Pons (tissue), 1 donor: ENCODE data around the gene TMEM38B.
A peak's percentile ranks its signal among the peaks of the same experiment; 100 is the strongest.
"Not testable (repeated sequence)": the region's sequence is repeated elsewhere in the genome, so short reads cannot be mapped to it uniquely, and the experiment has no call there.

Experiments
- DNase-seq: peaks from one replicate; pipeline ENCODE4 v3.0.0-alpha.2; 2016; ENCODE audit warnings: low spot score

The TMEM38B gene

DNA sequence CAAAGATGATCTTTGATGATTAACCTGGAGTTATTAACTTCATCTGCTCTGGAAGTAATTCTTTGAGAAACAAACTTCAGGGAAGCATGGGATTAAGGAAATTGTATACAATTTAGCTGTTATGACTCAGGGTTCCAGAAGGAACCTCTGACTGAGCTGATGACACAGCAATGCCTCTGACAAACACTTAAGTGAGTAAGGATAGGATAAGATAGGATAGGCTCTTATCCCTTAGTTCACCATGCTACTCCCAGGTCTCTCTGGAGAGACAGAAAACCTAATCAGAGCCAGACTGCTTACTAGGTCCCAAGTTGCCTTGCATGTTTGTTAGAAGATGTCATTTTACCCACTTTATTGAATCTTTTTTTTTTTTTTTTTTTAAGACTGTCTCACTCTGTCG lies 12.6 kb upstream of the TMEM38B start:
- DNase-seq, result no peak

DNA sequence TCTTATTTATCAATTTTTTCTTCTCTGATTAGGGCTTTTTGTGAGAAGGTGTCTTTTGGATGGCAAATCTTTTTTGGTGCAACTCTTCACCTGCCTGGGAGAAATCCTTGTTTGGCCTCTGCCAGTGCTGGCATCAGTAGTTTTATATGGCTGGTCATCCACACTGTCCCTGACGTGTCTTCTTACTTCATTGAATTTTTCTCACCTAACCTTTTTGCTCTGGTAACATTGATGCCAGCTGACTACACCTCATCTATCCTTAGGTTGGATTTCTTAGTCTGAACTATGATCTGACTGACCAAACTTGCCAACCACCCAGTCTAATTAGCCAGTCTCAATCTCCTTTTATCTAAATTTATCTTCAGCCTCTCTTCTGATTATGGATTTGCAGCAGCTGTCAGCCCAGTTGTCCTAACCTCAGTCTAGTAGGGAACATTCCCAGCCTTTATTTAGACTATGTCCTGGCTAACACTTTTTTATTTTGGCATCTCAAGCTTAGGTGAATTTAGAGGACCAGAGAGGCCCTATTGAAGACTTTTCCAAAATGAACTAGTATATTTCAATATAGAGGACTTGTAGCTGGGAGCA lies 10.6 kb upstream of the TMEM38B start:
- no peak for DNase-seq

DNA sequence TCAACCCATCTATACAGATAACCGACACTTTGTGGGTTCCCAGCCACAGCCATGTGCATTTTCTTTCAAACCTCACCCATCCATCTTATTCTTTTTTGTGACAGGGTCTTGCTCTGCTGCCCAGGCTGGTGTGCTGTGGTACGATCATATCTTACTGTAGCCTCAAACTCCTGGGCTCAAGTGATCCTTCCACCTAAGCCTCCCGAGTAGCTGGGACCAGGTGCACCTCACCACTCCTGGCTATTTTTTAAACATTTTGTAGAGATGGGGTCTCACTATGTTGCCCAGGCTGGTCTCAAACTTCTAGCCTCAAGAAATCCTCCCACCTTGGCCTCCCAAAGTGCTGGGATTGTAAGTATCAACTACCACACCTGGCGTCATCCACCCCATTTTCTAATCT lies 7.4 kb upstream of the TMEM38B start:
- DNase-seq, result no peak

DNA sequence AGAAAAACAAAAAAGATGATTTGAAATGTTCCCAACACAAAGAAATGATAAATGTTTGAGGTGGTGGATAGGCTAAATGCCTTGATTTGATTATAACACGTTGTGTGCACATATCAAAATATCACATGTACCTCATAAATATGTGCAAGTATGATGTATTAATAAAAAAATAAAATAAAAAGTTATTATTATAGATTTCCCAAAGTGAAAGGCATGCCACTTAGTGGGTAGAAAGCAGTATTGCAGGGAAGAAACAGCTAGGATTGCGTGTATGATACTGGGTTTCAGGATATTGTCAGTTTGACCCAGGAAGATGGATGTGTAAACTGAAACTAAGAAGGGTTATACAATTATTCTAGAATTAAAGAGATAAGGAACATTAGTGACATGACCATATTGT lies 3.6 kb upstream of the TMEM38B start:
- DNase-seq, result no peak

DNA sequence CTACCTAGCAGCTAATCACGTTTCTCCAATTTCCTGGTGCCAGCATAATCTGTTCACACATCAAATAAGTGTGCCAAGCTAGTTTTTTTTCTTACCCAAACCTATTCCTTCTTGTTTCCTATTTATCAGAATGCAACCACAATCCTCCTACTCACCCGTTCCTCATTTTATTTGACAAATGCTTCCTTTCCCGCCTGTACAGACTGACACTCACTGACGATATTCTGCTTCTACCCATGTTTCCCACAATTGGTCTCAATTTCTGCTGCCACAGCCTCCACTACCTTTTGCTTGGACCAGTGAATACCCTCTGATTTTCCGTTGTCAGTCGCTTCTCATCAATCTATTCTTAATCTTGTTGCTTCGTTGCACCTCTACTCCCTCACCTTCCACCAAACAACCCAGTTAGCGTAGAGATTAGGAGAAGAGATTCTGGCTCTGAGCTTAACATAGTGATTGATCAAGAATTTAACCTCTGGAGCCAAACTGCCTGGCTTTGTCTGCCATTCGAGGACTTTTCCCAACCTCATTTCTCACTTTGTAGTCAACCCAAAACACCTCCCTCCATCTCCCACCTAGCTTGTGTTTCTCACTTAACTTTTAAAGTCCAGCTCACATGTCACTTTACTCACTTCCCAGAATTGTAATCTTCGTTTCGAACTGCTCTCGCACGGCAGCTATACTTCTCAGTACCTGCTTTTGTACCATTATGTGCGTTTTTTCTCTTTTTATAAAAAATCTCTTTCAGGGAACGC lies 729 bp upstream of the TMEM38B start:
- DNase-seq, result peak; percentile 31

DNA sequence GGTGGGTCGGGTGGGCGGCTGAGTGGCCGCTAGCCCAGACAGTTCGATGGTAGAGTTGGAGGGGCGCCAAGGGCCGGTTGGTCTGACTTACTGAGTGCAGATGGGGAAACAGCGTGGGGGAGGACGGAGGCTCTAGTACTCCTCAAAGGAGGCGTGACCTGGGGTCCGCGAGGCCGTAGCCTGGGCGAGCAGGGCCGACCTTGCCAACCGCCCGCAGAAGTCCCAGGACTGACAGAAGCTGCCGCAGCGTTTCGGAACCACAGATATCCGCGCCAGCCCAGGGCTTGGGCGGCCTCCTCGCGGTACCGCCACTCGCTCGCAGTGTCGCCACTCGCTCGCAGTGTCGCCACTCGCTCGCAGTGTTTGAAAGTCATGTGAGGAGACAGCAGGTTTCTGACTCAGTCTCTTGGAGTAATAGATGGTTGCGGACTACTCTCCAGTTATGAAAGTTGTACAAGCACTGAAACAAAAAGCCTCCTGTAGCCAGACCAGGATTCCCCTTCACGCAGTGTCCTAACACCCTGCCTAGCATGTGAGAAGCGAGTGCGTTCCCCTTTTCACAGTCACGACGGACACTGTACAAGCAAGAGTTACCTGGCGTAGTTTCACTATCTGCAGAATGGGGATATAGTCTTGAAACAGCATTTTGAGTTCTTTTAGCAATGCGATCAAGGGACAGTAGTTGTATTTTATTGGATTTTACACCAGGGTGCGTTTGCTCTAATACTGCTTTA lies 674 bp downstream of the TMEM38B start:
- DNase-seq, result peak; percentile 64

DNA sequence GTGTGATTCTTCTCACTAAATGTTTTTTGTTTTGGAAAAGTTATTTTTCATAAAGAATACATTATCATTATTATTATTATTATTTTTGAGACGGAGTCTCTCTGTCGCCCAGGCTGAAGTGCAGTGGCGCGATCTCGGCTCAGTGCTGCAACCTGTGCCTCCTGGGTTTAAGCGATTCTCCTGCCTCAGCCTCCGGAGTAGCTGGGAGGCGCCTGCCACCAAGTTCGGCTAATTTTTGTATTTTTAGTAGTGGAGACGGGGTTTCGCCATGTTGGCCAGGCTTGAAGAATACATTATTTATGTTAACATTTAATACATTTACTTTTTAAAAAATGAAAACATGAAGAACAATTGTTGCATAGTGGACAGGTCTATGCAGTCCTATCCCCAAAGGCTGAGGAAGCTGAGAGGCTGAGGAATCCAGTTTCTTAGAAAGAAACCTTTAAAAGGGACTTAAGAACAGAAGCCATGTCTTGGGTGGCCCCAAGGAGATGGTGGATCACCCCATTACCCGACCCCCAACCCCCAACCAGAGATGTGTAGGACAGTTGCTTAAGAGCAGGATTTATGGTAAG lies 2.0 kb downstream of the TMEM38B start:
- DNase-seq, result no peak

DNA sequence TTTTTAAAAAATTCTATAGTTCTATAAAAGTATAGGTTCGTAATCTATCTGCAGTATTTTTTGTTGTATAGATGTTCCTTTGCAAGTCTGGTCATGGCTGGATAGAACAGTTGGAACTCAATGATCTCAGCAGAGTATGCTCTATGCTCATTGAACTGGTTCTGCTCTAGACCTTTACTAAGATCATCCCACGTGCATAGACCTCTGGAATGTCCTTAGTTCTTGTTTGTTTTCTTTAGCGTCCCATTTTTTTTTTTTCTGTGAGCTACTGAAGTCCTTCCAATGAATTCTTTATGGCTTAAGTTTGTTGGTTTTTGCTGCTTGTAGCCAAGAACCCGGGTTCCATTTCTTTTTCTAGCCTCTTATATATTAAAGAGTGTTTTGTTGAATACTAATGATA lies 3.5 kb downstream of the TMEM38B start:
- DNase-seq, result no peak

DNA sequence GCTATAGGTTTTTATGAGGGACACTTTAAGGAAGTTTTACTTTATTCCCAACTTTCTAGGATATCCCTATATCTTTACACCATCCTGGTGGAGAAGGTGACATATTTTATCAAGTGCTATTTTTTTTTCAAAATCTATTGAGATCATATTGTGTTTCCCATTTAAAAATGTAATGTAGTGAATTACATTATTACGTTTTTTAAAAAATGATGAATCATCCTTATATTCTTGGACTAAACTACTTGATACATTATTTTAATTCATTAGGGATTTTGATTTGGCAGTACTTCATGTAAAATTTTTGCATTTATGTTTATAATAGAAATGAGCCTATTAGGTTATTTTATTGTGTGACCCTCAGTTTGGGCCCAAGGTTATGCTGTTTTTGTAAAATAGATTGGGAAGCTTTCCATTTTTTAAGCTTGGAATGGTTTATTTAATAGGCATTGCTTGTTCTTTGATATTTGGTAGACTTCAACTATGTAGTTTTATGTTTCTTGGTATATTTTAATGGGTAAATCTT lies 4.1 kb downstream of the TMEM38B start:
- DNase-seq, result no peak

DNA sequence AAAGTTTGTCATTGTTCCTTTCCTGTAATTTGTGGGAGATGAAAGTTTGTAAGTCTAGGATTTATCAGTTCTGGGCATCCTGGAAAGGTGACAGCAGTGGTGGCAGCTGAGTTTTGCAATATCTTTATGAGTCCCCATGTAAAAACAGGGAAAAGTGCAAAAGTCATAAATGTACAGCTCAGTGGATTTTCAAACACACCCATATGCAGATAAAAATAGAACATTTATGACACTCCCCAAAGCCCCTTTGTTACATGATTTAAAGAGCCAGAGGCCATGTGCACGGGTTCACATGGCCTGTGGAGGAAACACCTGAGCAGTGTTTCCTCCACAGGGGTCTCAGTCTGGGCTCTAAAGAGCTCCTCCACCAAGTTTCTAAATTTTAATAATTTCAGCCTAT lies 6.3 kb downstream of the TMEM38B start:
- no peak for DNase-seq

DNA sequence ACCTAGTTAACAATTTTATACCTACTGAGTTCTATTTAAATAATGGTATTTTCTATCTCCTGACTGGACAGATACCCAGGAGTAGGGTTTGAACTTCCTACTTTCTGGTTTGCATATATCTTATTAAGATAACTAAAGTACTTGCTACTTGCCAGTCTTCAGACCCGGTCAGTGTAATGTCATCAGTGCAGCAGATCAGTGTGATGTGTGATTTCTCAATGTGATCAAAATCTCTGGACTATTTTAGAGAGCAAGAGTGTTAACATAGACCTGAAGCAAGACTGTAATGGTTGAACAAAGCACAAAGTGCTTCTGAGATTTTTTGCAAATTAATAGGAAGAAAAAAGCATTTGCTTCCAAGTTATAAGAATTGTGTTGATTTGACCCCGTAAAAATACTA lies 6.8 kb downstream of the TMEM38B start:
- no peak for DNase-seq

DNA sequence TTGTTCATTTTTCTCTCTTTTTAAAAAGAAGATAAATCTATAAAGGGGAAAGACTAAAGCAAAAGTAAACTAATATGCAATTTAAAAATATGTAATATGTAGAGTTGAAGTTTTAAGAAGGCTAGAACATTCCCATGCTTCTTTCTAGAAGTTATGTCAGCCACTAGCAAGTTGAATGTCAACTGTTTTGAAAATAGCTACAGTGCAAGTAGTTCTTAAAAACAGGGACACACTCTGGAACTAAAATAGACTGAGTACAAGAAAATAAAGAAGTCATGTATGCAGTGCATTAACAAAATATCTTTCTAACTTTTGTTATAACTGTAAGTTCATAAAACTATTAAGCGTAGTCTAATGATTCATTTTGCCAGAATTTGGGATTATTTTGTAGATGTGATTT lies 7.9 kb downstream of the TMEM38B start:
- no peak for DNase-seq

DNA sequence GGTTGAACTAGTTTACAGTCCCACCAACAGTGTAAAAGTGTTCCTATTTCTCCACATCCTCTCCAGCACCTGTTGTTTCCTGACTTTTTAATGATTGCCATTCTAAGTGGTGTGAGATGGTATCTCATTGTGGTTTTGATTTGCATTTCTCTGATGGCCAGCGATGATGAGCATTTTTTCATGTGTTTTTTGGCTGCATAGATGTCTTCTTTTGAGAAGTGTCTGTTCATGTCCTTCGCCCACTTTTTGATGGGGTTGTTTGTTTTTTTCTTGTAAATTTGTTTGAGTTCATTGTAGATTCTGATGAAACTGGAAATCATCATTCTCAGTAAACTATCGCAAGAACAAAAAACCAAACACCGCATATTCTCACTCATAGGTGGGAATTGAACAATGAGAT lies 9.3 kb downstream of the TMEM38B start:
- DNase-seq, result not testable (repeated sequence)

DNA sequence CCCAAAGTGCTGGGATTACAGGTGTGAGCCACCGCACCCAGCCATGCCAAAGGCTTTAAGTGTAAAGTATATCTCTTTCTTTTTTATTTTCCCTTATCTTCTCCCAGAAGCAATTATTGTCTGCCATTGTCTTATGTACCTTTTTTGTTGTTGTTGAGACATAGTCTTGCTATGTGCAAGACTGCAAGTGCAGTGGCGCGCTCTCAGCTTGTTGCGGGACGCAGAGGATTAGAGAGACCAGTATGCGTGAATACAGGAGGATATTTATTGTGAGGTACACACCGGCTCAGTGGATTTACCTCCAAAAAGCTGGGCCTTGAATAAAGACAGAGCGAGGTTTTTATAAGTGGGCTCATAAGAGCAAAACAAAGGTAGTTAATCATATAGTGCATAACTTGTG lies 11.8 kb downstream of the TMEM38B start:
- DNase-seq, result no peak

DNA sequence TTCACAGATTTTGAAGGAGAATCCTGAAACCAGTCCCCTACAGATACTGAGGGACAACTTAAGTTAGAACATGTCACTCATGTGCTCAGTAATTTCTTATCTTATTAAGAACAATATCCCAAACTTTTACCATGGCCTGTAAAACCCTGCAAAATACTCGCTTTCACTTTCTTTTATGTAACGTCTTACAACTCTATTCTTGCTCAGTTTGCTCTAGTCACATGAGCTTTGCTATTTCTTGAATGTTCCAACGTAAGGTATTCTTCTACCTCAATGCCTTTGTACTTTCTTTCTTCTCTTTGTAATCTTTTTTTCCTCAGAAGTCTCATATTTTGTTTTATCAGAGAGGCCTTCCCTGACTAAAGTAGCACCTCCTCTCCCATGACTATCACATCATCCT lies 14.1 kb downstream of the TMEM38B start:
- DNase-seq, result no peak

DNA sequence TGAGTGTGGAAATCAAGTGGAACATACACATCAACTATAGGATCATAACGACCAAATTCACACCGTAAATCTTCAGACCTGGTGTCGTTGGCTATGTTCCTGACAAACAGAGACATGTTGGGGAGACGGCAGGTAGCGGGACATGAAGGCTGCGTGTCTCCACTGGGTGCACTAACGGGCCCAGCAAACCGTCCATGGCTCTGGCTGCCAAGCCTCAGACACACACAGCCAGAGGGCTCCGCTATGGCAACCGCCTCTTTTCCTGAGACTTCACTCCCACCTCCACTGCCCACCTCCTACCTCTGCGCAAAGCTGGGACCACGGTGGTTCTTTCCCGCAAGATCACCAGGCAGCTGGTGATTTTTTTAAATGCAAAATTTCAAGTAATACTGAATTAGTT lies 16.3 kb downstream of the TMEM38B start:
- DNase-seq, result no peak

DNA sequence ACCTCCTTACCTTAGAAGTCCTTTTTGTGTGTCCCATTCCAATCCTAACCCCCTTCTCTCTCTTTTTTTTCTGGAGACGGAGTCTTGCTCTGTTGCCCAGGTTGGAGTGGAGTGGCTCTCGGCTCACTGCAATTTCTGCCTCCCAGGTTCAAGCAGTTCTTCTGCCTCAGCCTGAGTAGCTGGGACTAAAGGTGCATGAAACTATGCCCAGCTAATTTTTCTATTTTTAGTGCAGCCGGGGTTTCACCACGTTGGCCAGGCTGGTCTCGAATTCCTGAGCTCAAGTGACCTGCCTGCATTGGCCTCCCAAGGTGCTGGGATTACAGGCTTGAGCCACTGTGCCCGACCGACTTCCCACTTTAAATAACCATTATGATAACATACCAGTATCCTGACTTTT lies 17.5 kb downstream of the TMEM38B start:
- DNase-seq, result no peak

DNA sequence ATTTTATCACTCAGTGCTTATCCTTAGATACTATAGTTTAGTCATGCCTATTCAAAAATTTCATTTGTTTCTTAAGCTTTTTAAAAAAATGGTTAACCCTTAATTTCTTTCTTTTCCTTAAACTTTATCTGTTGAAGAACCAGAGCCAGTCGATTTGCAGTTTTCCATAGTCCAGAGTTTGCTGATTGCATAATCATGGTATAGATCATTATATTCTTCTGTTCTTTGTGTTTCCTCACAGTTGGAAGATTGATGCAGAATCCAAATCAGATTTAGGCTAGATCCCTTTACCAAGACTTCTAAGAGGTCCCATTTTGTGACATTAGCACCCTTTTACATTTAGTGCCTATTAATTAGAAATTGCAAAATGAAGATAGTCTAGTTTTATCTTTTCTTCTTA lies 18.0 kb downstream of the TMEM38B start:
- no peak for DNase-seq

DNA sequence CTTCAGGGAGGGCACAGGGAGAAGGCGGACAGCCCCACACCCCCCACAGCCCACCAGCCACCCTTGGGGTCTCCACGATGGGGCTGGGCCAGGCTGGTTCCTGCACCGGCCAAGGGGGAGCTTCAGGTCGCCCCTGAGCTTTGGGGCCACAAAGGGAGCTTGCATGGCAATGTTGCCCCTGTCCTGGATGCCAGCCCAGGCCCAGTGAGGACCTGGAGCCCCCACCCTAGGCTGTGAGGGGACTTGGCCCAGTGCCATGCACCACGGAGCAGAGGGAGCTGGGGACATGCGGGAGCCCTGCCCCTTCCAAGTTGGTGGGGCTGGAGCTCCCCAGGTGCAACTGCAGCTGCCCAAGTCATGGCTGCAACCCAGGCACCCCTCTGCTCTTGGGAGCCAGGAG lies 18.4 kb downstream of the TMEM38B start:
- DNase-seq, result no peak

DNA sequence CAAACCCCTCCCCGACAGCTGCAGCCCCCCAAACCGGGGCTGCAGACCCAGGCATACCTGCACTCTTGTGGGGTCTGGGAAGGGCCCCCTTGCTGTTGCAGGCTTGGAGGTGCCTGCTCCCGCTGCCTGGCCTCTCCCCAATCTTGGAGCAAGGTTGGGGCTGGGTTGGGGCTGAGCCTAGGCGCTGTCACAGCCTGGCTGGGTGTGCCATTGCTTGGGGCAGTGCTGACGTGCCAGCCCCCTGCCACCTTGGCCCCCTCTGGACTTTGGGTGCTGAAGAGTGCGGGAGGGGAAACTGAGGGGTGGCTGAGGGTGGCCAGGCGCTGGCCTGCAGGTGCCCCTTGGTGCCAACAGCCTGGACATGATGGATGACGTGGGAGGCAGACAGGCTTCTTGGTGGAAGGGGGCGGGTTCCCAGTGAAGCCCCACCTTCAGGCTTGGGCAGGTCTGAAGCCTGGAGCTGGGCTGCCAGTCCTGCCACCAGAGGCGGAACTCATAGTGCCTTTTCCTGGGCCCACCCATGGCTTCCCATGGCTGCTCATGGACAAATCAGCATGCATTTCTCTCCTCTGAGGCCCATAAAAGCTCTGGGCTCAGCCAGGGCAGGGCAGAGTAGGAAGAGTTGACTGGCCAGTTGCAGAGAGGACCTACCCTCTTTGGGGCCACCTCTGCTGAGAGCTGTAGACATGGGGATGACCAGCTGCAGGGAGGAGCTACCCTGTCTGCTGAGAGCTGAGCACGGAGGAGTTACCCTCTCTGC lies 19.1 kb downstream of the TMEM38B start:
- DNase-seq, result no peak

DNA sequence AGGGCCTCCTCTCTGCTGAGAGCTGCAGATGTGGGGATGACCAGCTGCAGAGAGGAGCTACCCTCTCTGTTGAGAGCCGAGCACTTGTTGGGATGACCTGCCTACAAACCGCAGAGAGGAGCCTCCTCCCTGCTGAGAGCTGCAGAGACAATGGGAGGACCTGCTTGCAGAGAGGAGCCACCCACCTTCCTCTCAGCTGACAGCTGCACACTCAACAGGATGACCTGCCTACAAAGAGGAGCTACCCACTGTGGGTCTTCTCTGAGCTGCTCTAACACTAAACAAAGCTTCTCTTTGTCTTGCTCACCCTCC lies 19.6 kb downstream of the TMEM38B start:
- no peak for DNase-seq

DNA sequence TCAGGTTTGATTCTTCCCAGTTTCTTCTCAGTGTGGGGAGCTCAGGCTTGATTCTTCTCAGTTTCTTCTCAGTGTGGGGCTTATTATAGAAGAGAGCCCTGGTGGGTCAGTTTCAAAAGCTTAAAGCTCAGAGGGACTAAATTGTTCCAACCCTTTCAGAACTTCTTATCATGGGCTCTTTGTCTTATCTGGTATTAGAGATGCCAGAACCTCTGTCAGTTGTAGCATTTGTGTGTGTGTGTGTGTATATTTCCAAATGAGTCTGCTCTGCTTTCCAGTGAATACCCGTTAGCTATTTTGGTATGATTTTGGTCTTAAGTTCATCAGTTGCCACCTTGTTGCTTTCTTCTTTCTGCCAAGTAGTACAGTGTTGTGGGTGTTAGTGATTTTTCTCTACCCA lies 21.8 kb downstream of the TMEM38B start:
- no peak for DNase-seq
